OCI-LY3 (cell line): ENCODE measurements around the gene PCSK7.

Experiments
- EZH2phosphoT487 ChIP-seq: fragments of 200-600 bp; shearing (Covaris generic); IDR thresholded peaks from 2 replicates; pipeline ENCODE4 v1.6.1; 2018; ENCODE audit warnings: antibody characterized with exemption, mixed run types, low read depth
- TF ChIP-seq, protein P1 (sequence below): fragments of 200-600, 300-600 bp; sonication (generic); IDR thresholded peaks from 2 replicates; pipeline ENCODE4 v1.5.1; 2014; ENCODE audit warnings: antibody characterized with exemption, low read length, low read depth

DNA sequence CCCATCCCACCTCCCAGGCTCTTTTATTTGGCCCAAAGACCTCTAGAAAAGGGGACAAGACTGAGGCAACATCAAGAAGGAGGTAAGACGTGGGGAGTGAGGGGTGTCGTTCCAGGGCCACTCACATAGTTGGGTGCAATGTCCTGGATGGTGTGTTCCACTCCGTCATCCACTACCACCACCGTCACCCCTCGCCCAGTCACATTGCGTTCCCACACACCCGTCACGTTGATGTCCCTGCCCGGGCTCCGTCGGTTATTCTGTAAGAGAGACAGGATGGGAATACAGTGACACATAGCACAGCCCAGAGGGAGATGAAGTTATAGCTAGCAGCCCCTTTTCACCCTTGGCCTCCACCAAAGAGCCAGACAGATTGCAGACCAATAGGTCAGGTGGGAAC, 3.8 kb downstream of the PCSK7 start:
- TF ChIP-seq, protein P1, sequence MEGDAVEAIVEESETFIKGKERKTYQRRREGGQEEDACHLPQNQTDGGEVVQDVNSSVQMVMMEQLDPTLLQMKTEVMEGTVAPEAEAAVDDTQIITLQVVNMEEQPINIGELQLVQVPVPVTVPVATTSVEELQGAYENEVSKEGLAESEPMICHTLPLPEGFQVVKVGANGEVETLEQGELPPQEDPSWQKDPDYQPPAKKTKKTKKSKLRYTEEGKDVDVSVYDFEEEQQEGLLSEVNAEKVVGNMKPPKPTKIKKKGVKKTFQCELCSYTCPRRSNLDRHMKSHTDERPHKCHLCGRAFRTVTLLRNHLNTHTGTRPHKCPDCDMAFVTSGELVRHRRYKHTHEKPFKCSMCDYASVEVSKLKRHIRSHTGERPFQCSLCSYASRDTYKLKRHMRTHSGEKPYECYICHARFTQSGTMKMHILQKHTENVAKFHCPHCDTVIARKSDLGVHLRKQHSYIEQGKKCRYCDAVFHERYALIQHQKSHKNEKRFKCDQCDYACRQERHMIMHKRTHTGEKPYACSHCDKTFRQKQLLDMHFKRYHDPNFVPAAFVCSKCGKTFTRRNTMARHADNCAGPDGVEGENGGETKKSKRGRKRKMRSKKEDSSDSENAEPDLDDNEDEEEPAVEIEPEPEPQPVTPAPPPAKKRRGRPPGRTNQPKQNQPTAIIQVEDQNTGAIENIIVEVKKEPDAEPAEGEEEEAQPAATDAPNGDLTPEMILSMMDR, result no peak
- TF ChIP-seq EZH2phosphoT487, result no peak
